Transverse colon (tissue), 4 donors: ENCODE results near the gene FDXR. TPM values are rescaled to one million over a fixed set of nuclear protein-coding genes. Genes with fewer than 3 reads are reported as not detected.
"Not testable (repeated sequence)": the region's sequence is repeated elsewhere in the genome, so short reads cannot be mapped to it uniquely, and the experiment has no call there.

Experiments
- DNase-seq: peaks from one replicate; pipeline ENCODE4 v3.0.0-alpha.2; 2019
- H3K27ac ChIP-seq, 4 donors: fragments of 200-600 bp; sonication (generic); 2 replicates each; pipeline ENCODE4 v1.5.1; 2016 to 2018; ENCODE audit warnings: inconsistent platforms in 4 of 4
- H3K27me3 ChIP-seq: fragments of 200-600 bp; sonication (generic); 2 replicates; pipeline ENCODE4 v1.5.1; 2017; ENCODE audit warnings: inconsistent platforms
- H3K36me3 ChIP-seq, 4 donors: fragments of 200-600 bp; sonication (generic); 2 replicates each; pipeline ENCODE4 v1.5.1; 2017 to 2019; ENCODE audit warnings: inconsistent platforms in 4 of 4
- H3K4me1 ChIP-seq, 4 donors: fragments of 200-600 bp; sonication (generic); 2 replicates each; pipeline ENCODE4 v1.5.1; 2017 to 2020; ENCODE audit warnings: inconsistent platforms in 4 of 4
- H3K4me3 ChIP-seq, 4 donors: fragments of 200-600 bp; sonication (generic); 1 replicate in 1 of 4; 2 replicates in 3 of 4; pipeline versions ENCODE4 v1.5.1 to v1.6.1; 2017 to 2019; ENCODE audit warnings: inconsistent platforms in 4 of 4
- H3K9me3 ChIP-seq, 2 donors: fragments of 200-600 bp; sonication (generic); 2 replicates each; pipeline ENCODE4 v1.5.1; 2017 to 2019; ENCODE audit warnings: inconsistent platforms in 2 of 2
- EP300 ChIP-seq: sonication (generic); formaldehyde crosslinking; IDR thresholded peaks from one replicate; pipeline ENCODE4 v1.6.1; 2017; ENCODE audit warnings: antibody characterized with exemption, low read depth
- POLR2A ChIP-seq: fragments of 450-650 bp; IDR thresholded peaks from one replicate; pipeline ENCODE4 v1.6.1; 2016; ENCODE audit warnings: antibody characterized with exemption, mild to moderate bottlenecking, moderate library complexity
- POLR2AphosphoS5 ChIP-seq, 3 donors: sonication (generic); formaldehyde crosslinking; IDR thresholded peaks; one replicate each; pipeline ENCODE4 v1.6.1; 2016; ENCODE audit warnings: antibody characterized with exemption in 3 of 3
- whole genome bisulfite sequencing, 2 donors: methylation state at CpG; one replicate each; pipeline ENCODE4 v1.1.5; 2018; ENCODE audit warnings: low coverage in 1 of 2; 5-methylcytosine and 5-hydroxymethylcytosine counted together
- in situ Hi-C, 4 donors: fragments of 200-750 bp; cut with MboI; loops; one replicate each; pipeline versions ENCODE4 v1.15.0 to v1.15.1; 2017; ENCODE audit warnings: low sequenced_read_pairs in 3 of 4, low pct_ligation_motif_present in 1 of 4, low pct_unique_long_range_greater_than_20kb in 1 of 4
- intact Hi-C: fragments of 100-400 bp; cut with DNase I; formaldehyde crosslinking; loops from one replicate; pipeline ENCODE4 v1.15.1; 2023; ENCODE audit warnings: low total_unique reads
- total RNA-seq, 4 donors: library from RNA; depleted of rRNA; stranded (reverse); fragments of >200 nt; gene quantifications; one replicate each; pipeline ENCODE4 v1.1.0, GENCODE V29; 2016
- TF ChIP-seq, protein P1 (sequence below), 5 experiments: fragments of 200-600 bp in 3 of 5; fragments of 450-650 bp in 2 of 5; sonication (generic) in 3 of 5; IDR thresholded peaks; 1 replicate in 2 of 5; 2 replicates in 3 of 5; pipeline ENCODE4 v1.5.1; 2016 to 2017; ENCODE audit warnings: antibody characterized with exemption in 5 of 5, inconsistent platforms in 3 of 5, mild to moderate bottlenecking in 2 of 5, moderate library complexity in 1 of 5

Gene FDXR
- total RNA-seq, 4 donors from 2014 or later: 5.8 to 16.2 (median 10.4) TPM

DNA sequence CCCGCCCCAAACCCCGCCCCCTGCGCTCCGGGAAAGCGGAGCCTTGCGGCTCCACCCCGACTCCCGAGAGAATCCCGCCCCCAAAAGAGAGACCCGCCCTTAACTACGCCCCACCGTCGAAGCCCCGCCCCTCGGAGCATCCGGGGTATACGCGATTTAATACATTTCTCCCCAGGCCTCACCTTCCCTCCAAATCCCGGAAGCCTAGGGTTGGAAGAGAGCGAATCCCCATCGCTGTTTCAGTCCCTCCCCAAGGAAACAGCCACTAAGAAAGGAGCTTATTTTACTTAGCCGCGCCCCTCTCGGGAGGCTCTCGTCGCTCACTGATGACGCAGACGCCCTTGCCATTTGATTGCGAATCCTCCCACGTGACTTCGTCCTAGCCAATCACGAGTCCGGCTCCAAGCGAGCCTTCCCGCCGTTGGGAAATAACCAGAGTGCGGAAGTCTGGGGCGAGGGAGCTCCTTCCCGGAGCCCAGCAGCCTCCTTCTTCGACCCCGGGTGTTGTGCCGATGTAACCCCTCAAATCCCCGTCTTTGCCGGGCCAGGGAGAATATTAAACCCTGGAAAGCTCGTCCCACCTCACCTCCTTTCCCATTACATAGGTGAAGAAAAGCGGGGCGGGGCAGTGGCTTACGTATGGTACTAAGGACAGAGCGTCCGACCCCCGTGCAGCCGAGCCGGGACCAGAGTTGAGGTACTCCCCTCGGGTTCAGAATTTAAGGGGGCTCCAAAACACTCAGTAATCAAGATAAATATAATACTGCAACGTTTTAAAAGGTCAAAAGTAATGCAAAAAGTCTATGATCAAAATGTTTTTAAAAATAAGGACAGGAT, 461 bp upstream of the FDXR start:
- 1% methylated on average over 47 of the region's 55 CpGs; no CpG with 5 or more reads in 1 of the 2 donors for WGBS, 2 donors
- Histone ChIP-seq H3K27ac (peak overlapping the region; percentile 88 to 94 (median 92)), H3K9me3 (no peaks in the 10 kb centered on the region), H3K4me3 (peak overlapping the region; percentile 49 to 73 (median 62)), H3K4me1 (peaks cover 2 to 24% (median 19%) of the 10 kb centered on the region in 4 donors), H3K27me3 (no peaks in the 10 kb centered on the region), H3K36me3 (no peaks in the 10 kb centered on the region)
- DNase-seq: peak; percentile 100
- in situ Hi-C loops: loop anchor here in 2 of 4 donors (25.0 kb wide), 1 partner anchor 136 kb away; the partner anchor contains the start of genes NHERF1 (in 2 of the 2) and RAB37 (in 2 of the 2)
- intact Hi-C loops: no loop called here
- peak; percentile 95 to 99 (median 98) for TF ChIP-seq POLR2AphosphoS5 (IDR thresholded peaks at IDR 0.05)
- TF ChIP-seq EP300: no peak
- TF ChIP-seq POLR2A: peak; percentile 97
- TF ChIP-seq, protein P1, sequence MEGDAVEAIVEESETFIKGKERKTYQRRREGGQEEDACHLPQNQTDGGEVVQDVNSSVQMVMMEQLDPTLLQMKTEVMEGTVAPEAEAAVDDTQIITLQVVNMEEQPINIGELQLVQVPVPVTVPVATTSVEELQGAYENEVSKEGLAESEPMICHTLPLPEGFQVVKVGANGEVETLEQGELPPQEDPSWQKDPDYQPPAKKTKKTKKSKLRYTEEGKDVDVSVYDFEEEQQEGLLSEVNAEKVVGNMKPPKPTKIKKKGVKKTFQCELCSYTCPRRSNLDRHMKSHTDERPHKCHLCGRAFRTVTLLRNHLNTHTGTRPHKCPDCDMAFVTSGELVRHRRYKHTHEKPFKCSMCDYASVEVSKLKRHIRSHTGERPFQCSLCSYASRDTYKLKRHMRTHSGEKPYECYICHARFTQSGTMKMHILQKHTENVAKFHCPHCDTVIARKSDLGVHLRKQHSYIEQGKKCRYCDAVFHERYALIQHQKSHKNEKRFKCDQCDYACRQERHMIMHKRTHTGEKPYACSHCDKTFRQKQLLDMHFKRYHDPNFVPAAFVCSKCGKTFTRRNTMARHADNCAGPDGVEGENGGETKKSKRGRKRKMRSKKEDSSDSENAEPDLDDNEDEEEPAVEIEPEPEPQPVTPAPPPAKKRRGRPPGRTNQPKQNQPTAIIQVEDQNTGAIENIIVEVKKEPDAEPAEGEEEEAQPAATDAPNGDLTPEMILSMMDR (IDR thresholded peaks at IDR 0.05): no peak

GRCh38 chr17:74871356-74872076, 1.3 kb downstream of the FDXR start:
- TF ChIP-seq, protein P1 (IDR thresholded peaks at IDR 0.05): no peak
- TF ChIP-seq EP300 (no peak), POLR2AphosphoS5 (IDR thresholded peaks at IDR 0.05) (no peak), POLR2A (no peak)
- H3K9me3 ChIP-seq: no peaks in the 10 kb centered on the region
- DNase-seq: no peak
- peaks cover 2 to 18% (median 12%) of the 10 kb centered on the region in 4 donors for H3K4me1 ChIP-seq
- no peaks in the 10 kb centered on the region for H3K27me3 ChIP-seq
- no peaks in the 10 kb centered on the region for H3K36me3 ChIP-seq
- 83% methylated on average over 11 of the region's 11 CpGs; no CpG with 5 or more reads in 1 of the 2 donors for WGBS, 2 donors
- in situ Hi-C loops: loop anchor here in 2 of 4 donors (25.0 kb wide), 1 partner anchor 134 kb away; the partner anchor contains the start of genes NHERF1 (in 2 of the 2) and RAB37 (in 2 of the 2)
- no peak overlapping the region for H3K27ac ChIP-seq
- intact Hi-C loops: no loop called here
- H3K4me3 ChIP-seq: no peak overlapping the region

- in situ Hi-C loops: loop anchor here in 2 of 4 donors (25.0 kb wide), 1 partner anchor 133 kb away; the partner anchor contains the start of genes NHERF1 (in 2 of the 2) and RAB37 (in 2 of the 2)
- no peak for DNase-seq
- 89% methylated on average over 3 of the region's 3 CpGs; no CpG with 5 or more reads in 1 of the 2 donors for WGBS, 2 donors
- Histone ChIP-seq H3K4me1 (peaks cover 2 to 18% (median 12%) of the 10 kb centered on the region in 4 donors), H3K36me3 (no peaks in the 10 kb centered on the region), H3K4me3 (no peak overlapping the region), H3K27ac (no peak overlapping the region), H3K27me3 (no peaks in the 10 kb centered on the region), H3K9me3 (no peaks in the 10 kb centered on the region)
- intact Hi-C loops: no loop called here
- TF ChIP-seq, protein P1 (IDR thresholded peaks at IDR 0.05): no peak
- TF ChIP-seq POLR2AphosphoS5 (IDR thresholded peaks at IDR 0.05) (no peak), POLR2A (no peak), EP300 (no peak)
Observed at GRCh38 chr17:74870512-74870911, 2.3 kb downstream of the FDXR start.

GRCh38 chr17:74870028-74870427, 2.8 kb downstream of the FDXR start:
- H3K4me1 ChIP-seq: peaks cover 2 to 18% (median 12%) of the 10 kb centered on the region in 4 donors
- H3K27ac ChIP-seq, H3K9me3 ChIP-seq, H3K4me3 ChIP-seq, intact Hi-C loops, DNase-seq, H3K36me3 ChIP-seq, H3K27me3 ChIP-seq: not testable (repeated sequence)
- in situ Hi-C loops: loop anchor here in 2 of 4 donors (25.0 kb wide), 1 partner anchor 133 kb away; the partner anchor contains the start of genes NHERF1 (in 2 of the 2) and RAB37 (in 2 of the 2)
- WGBS, 2 donors: 86% methylated on average over 9 of the region's 9 CpGs; no CpG with 5 or more reads in 1 of the 2 donors
